MCF 10A (cell line): ENCODE measurements around the gene ACOXL. TPM values are rescaled to one million over a fixed set of nuclear protein-coding genes. Genes with fewer than 3 reads are reported as not detected.

Experiments used
- BruUV-seq: library from RNA; stranded (reverse); fragments of 400-500 nt; replicated peaks from 2 replicates; lab custom pipeline; 2021; lab: Mats Ljungman, UMichigan
- CTCF ChIA-PET: fragments of 300-600 bp; sonication (Branson Sonifier 250); formaldehyde crosslinking; extraction: SDS; loops from one replicate; lab custom pipeline; 2021; ENCODE audit warnings: antibody characterized with exemption, inconsistent platforms; lab: Yijun Ruan, JAX
- POLR2A ChIA-PET: fragments of 300-600, 350-650 bp; sonication (Branson Sonifier 250); formaldehyde crosslinking; extraction: SDS; loops from one replicate; lab custom pipeline; 2020; ENCODE audit warnings: antibody characterized with exemption, inconsistent platforms; lab: Yijun Ruan, JAX
- DNase-seq: peaks from one replicate; pipeline ENCODE4 v3.0.0-alpha.2; 2018; ENCODE audit not compliant: unreplicated experiment
- H3K27ac Mint-ChIP-seq: one replicate; pipeline ENCODE4 v1.8.0; 2022; ENCODE audit warnings: mild to moderate bottlenecking, low read depth, mixed read lengths; ENCODE audit not compliant: unreplicated experiment
- H3K27me3 Mint-ChIP-seq: one replicate; pipeline ENCODE4 v1.8.0; 2022; ENCODE audit warnings: mixed read lengths; ENCODE audit not compliant: insufficient read depth, unreplicated experiment
- H3K36me3 Mint-ChIP-seq: one replicate; pipeline ENCODE4 v1.8.0; 2022; ENCODE audit warnings: mild to moderate bottlenecking, moderate library complexity, mixed read lengths; ENCODE audit not compliant: insufficient read depth, unreplicated experiment
- H3K4me1 Mint-ChIP-seq: one replicate; pipeline ENCODE4 v1.8.0; 2022; ENCODE audit warnings: mixed read lengths; ENCODE audit not compliant: insufficient read depth, unreplicated experiment
- H3K4me3 Mint-ChIP-seq: one replicate; pipeline ENCODE4 v1.8.0; 2022; ENCODE audit warnings: mild to moderate bottlenecking, moderate library complexity, mixed read lengths; ENCODE audit not compliant: unreplicated experiment
- H3K9me3 Mint-ChIP-seq: one replicate; pipeline ENCODE4 v1.8.0; 2022; ENCODE audit warnings: mixed read lengths; ENCODE audit not compliant: unreplicated experiment
- CTCF ChIP-seq: fragments of 200-600 bp; IDR thresholded peaks from one replicate; pipeline ENCODE4 v1.8.0; 2022; ENCODE audit warnings: antibody characterized with exemption, mild to moderate bottlenecking; ENCODE audit not compliant: unreplicated experiment
- intact Hi-C: fragments of 100-400 bp; cut with micrococcal nuclease; formaldehyde crosslinking; loops from 2 replicates; pipeline ENCODE4 v1.14.1; 2022
- total RNA-seq: library from RNA; stranded (reverse); gene quantifications from 2 replicates; pipeline ENCODE4 v1.2.3, GENCODE V29; 2022

The ACOXL gene
- total RNA-seq, 1 experiment from 2014 or later: not detected

DNA sequence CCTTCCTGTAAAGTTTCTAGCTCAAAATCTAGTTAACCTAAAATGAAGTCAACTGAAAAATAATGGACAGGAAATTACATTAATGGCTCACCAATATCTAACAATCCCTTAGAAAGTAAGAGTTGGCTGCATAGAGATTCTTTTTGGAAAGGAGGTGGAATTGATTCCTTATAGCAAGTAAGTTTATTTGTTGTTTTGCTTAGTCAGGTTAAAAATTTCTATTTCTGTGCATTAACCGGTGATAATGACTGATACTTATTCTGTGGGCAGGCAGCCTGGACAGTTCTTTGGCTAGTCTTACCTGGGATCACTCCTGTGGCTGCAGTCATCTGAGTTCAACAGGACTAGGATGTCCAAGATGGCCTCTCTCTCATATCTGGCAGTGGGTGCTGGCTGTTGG, 381.5 kb downstream of the ACOXL start:
- H3K4me1 Mint-ChIP-seq: peaks cover 8% of the 10 kb centered on the region
- POLR2A ChIA-PET: interaction anchor here (0.6 kb wide), 2 partner anchors 204 to 623 kb away, joined by 3 read pairs; no protein-coding TSS in a partner anchor
- H3K27ac Mint-ChIP-seq: no peak overlapping the region
- no peaks in the 10 kb centered on the region for H3K27me3 Mint-ChIP-seq
- no TSS peak for BruUV-seq
- intact Hi-C loops: no loop called here
- CTCF ChIA-PET: interaction anchor here (2.8 kb wide), 1 partner anchor 301 kb away, joined by 16 read pairs; no protein-coding TSS in a partner anchor
- no peaks in the 10 kb centered on the region for H3K9me3 Mint-ChIP-seq
- H3K4me3 Mint-ChIP-seq: no peak overlapping the region
- no peak for DNase-seq
- no peaks in the 10 kb centered on the region for H3K36me3 Mint-ChIP-seq
- TF ChIP-seq CTCF: no peak

GRCh38 chr2:111116011-111116746, 383.8 kb downstream of the ACOXL start:
- no peaks in the 10 kb centered on the region for H3K9me3 Mint-ChIP-seq
- CTCF ChIA-PET: interaction anchor here (0.5 to 2.0 kb wide), 5 partner anchors 12 to 304 kb away, joined by 3 to 16 read pairs (median 4); no protein-coding TSS in a partner anchor

DNA sequence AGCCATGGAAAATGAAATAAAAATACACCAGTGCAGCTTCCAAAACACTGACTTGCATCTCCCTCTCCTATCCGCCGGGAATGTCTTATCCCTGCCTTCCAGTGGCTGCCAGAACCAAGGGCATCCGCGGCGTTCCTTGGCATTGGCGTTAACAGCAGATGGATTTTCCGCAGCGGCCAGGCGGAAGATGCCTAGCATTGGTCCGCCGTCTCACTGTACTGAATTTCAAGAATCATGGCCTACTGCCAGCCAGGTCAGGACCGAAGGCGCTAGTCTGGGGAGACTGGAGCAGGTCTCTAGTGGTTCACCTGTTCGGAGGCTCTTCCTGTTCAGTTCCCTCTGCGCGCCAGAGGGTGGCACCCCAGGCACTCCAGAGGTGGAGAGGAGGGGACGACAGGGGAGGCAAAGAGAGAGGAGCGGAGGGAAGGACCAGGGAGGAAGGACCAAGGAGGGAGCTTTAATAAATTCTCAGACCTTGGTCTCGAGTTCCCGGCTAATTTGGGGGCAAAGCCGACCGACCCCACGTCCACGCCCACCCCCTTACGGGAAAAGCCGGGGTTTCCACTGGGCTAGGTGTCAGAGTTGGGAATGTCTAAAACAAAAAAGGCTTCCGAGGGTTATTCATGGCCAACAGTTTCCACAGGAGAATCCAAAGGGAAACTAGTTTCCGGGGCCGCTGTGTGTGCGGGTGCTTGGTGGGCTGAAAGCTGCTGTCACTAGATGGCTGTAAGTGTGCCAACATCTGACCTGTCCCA, 384.6 kb downstream of the ACOXL start:
- no TSS peak for BruUV-seq
- peak; percentile 89 for DNase-seq
- intact Hi-C loops: loop anchor here (1.0 to 5.0 kb wide), 4 partner anchors 304 to 582 kb away; no protein-coding TSS in a partner anchor
- Mint-ChIP-seq H3K27me3 (no peaks in the 10 kb centered on the region), H3K4me3 (peak overlapping the region; percentile 78), H3K27ac (no peak overlapping the region), H3K36me3 (peaks cover 13% of the 10 kb centered on the region), H3K9me3 (no peaks in the 10 kb centered on the region), H3K4me1 (peaks cover 8% of the 10 kb centered on the region)
- POLR2A ChIA-PET: interaction anchor here (1.0 to 1.6 kb wide), 5 partner anchors 23 to 543 kb away, joined by 3 to 4 read pairs (median 4); no protein-coding TSS in a partner anchor
- CTCF ChIA-PET: interaction anchor here (0.5 to 2.0 kb wide), 11 partner anchors 13 to 417 kb away, joined by 3 to 16 read pairs (median 3); no protein-coding TSS in a partner anchor
- TF ChIP-seq CTCF: peak; percentile 95

More at GRCh38 chr2:111116011-111116746, 383.8 kb downstream of the ACOXL start:
- H3K4me1 Mint-ChIP-seq: peaks cover 8% of the 10 kb centered on the region
- no peaks in the 10 kb centered on the region for H3K27me3 Mint-ChIP-seq
- no peak overlapping the region for H3K4me3 Mint-ChIP-seq
- no peak for DNase-seq
- no TSS peak for BruUV-seq
- intact Hi-C loops: loop anchor here (2.0 to 5.0 kb wide), 2 partner anchors 303 to 341 kb away; no protein-coding TSS in a partner anchor
- TF ChIP-seq CTCF: no peak
- H3K36me3 Mint-ChIP-seq: peaks cover 8% of the 10 kb centered on the region
- POLR2A ChIA-PET: interaction anchor here (1.1 kb wide), 1 partner anchor 85 kb away, joined by 4 read pairs; no protein-coding TSS in a partner anchor
- no peak overlapping the region for H3K27ac Mint-ChIP-seq
